HepG2 (cell line): ENCODE results near the gene GSK3A. TPM values are rescaled to one million over a fixed set of nuclear protein-coding genes. Genes with fewer than 3 reads are reported as not detected.

Source experiments
- AGO2 ChIP-seq: fragments of 200-400 bp; formaldehyde crosslinking; optimal IDR thresholded peaks from 2 replicates; pipeline ENCODE3; 2017; ENCODE audit warnings: mild to moderate bottlenecking, low read depth, low read length, moderate library complexity
- ARNT ChIP-seq: fragments of 450-650 bp; IDR thresholded peaks from 2 replicates; pipeline ENCODE4 v1.6.1; 2017
- ATRX ChIP-seq: sonication (generic); formaldehyde crosslinking; IDR thresholded peaks from 2 replicates; pipeline ENCODE4 v1.4.0; 2020; ENCODE audit warnings: missing genetic modification reagents, borderline replicate concordance
- NCOA2 ChIP-seq: sonication (generic); formaldehyde crosslinking; IDR thresholded peaks from 2 replicates; pipeline ENCODE4 v1.8.0; 2022; ENCODE audit warnings: inconsistent platforms
- NR1H2 ChIP-seq: sonication (generic); formaldehyde crosslinking; IDR thresholded peaks from 2 replicates; pipeline ENCODE4 v1.8.1; 2022; ENCODE audit warnings: low read depth, missing genetic modification reagents, borderline replicate concordance
- POLR2A ChIP-seq, 2 experiments: IDR thresholded peaks; 2 replicates each; pipeline ENCODE4 v1.6.1; 2011; ENCODE audit warnings: low read depth in 2 of 2, low read length in 2 of 2, mild to moderate bottlenecking in 1 of 2, moderate library complexity in 1 of 2; ENCODE audit not compliant: insufficient read depth in 1 of 2
- RFXANK ChIP-seq: IDR thresholded peaks from 2 replicates; pipeline ENCODE4 v1.6.1; 2016
- SP1 ChIP-seq, 2 experiments: fragments of 450-650 bp in 1 of 2; sonication (generic) in 1 of 2; formaldehyde crosslinking in 1 of 2; IDR thresholded peaks; 2 replicates each; pipeline versions ENCODE4 v1.4.0 to v1.6.1; 2016 to 2020; ENCODE audit warnings: missing genetic modification reagents in 1 of 2
- ZNF10 ChIP-seq: sonication (generic); formaldehyde crosslinking; IDR thresholded peaks from 2 replicates; pipeline ENCODE4 v1.4.0; 2020; ENCODE audit warnings: mild to moderate bottlenecking, low read depth, missing genetic modification reagents, borderline replicate concordance
- ZNF567 ChIP-seq: sonication (generic); formaldehyde crosslinking; IDR thresholded peaks from 2 replicates; pipeline ENCODE4 v1.8.1; 2023; ENCODE audit warnings: mild to moderate bottlenecking, missing genetic modification reagents, borderline replicate concordance
- ZNF577 ChIP-seq: sonication (generic); formaldehyde crosslinking; IDR thresholded peaks from 2 replicates; pipeline ENCODE4 v1.4.0; 2020; ENCODE audit warnings: mild to moderate bottlenecking, low read depth, missing genetic modification reagents, borderline replicate concordance
- ZNF605 ChIP-seq: sonication (generic); formaldehyde crosslinking; IDR thresholded peaks from 2 replicates; pipeline ENCODE4 v1.8.0; 2022; ENCODE audit warnings: mild to moderate bottlenecking, missing genetic modification reagents
- ZSCAN22 ChIP-seq: sonication (generic); formaldehyde crosslinking; IDR thresholded peaks from 2 replicates; pipeline ENCODE4 v1.4.0; 2020; ENCODE audit warnings: mild to moderate bottlenecking, missing genetic modification reagents
- polyA plus RNA-seq, 8 experiments: library from polyadenylated mRNA; depleted of rRNA in 3 of 8; stranded (reverse) in 7 of 8; unstranded in 1 of 8; fragments of >200 nt; fragmentation: Illumina TruSeq in 4 of 8; extraction: Trizol in 4 of 8; gene quantifications; 2 replicates each; pipeline versions ENCODE4 v1.2.1 to v1.2.3, GENCODE V29; 2011 to 2016; ENCODE audit warnings: low read depth in 4 of 8, missing spikeins in 1 of 8, mixed read lengths in 1 of 8; ENCODE audit not compliant: insufficient read depth in 1 of 8
- total RNA-seq, 5 experiments: library from RNA; depleted of rRNA; stranded (reverse); fragments of >200 nt; fragmentation: Illumina TruSeq; extraction: Trizol; gene quantifications; 2 replicates each; pipeline ENCODE4 v1.2.3, GENCODE V29; 2016; ENCODE audit warnings: low read depth in 1 of 5
- TF ChIP-seq, protein P1 (sequence below): sonication (generic); formaldehyde crosslinking; IDR thresholded peaks from 2 replicates; pipeline ENCODE4 v1.4.0; 2020; ENCODE audit warnings: missing genetic modification reagents
- TF ChIP-seq, protein P2 (sequence below): sonication (generic); formaldehyde crosslinking; conservative IDR thresholded peaks from 2 replicates; pipeline ENCODE4 v1.8.0; 2022; ENCODE audit warnings: low read depth, missing genetic modification reagents
- TF ChIP-seq, protein P3 (sequence below), 2 experiments: fragments of 450-650 bp in 1 of 2; sonication (generic) in 1 of 2; formaldehyde crosslinking; IDR thresholded peaks; 2 replicates each; pipeline versions ENCODE4 v1.5.0 to v1.8.0; 2020 to 2022; ENCODE audit warnings: mild to moderate bottlenecking in 1 of 2, missing genetic modification reagents in 1 of 2
- TF ChIP-seq, protein P4 (sequence below): sonication (generic); formaldehyde crosslinking; IDR thresholded peaks from 2 replicates; pipeline ENCODE4 v1.4.0; 2020; ENCODE audit warnings: mild to moderate bottlenecking, missing genetic modification reagents, borderline replicate concordance
- TF ChIP-seq, protein P5 (sequence below): sonication (generic); formaldehyde crosslinking; IDR thresholded peaks from 2 replicates; pipeline ENCODE4 v1.4.0; 2020; ENCODE audit warnings: missing genetic modification reagents, borderline replicate concordance

GSK3A gene
- total and polyA plus RNA-seq, 2 of the 13 experiments (the other 11 are each of a cell fraction or from before 2014, with no cell fraction given): 16.9 to 52.5 TPM

DNA sequence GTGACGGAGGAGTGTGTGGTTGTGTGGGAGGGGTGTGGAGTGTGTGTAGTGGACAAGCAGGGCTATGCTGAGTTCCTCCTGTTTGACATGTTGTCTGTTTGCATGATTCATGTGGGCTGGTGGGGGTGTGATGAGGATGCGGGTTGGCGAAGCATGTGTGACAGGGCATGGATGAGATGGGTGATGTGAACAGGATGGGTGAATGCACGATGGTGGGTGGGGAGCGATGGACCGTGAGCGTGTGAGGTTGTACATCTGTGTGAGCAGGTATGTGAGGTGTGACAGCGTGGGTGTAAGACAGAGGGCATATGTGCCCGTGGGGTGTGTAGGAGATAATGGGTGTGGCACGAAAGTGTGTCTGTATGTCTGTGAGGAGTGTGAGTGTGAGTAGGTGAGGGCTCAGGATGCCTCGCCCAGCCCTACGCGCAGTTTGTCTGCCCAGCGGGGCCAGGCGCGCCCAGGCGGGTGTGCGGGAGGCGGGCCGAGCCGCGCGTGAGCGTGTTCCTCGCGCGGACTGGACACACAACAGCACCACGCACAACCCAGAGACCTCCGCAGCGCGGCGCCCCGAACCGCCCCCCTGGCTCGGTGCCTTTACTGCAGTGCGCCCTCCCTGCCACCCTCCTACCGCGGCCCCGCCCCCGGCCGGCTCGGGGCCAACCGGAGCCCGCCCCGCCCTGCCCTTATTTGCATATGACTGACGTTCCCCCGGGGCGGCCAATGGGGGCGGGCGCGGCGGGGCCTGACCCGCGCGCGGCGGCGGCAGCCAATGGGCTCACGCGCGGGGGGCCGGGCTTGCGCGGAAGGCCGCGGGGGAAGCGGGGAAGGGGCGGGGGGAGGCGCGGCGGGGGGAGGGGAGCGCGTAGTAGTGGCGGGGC lies 41.0 kb upstream of the GSK3A start (continued):
- TF ChIP-seq, protein P1, sequence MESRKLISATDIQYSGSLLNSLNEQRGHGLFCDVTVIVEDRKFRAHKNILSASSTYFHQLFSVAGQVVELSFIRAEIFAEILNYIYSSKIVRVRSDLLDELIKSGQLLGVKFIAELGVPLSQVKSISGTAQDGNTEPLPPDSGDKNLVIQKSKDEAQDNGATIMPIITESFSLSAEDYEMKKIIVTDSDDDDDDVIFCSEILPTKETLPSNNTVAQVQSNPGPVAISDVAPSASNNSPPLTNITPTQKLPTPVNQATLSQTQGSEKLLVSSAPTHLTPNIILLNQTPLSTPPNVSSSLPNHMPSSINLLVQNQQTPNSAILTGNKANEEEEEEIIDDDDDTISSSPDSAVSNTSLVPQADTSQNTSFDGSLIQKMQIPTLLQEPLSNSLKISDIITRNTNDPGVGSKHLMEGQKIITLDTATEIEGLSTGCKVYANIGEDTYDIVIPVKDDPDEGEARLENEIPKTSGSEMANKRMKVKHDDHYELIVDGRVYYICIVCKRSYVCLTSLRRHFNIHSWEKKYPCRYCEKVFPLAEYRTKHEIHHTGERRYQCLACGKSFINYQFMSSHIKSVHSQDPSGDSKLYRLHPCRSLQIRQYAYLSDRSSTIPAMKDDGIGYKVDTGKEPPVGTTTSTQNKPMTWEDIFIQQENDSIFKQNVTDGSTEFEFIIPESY: no peak
- TF ChIP-seq AGO2 (peak; percentile 82), SP1 (IDR thresholded peaks at IDR 0.05) (no peak), SP1 (CRISPR knock-in tag; IDR thresholded peaks at IDR 0.05) (no peak; the same call in 1 of the 2 replicates), NR1H2 (CRISPR knock-in tag) (no peak), RFXANK (CRISPR knock-in tag) (no peak), ZSCAN22 (0 out of 2 replicates have a peak, but pooled peaks have one; percentile 34), ARNT (no peak), NCOA2 (CRISPR knock-in tag) (no peak), ZNF605 (CRISPR knock-in tag) (no peak), ATRX (CRISPR knock-in tag) (no peak), ZNF567 (CRISPR knock-in tag) (no peak), POLR2A (IDR thresholded peaks at IDR 0.05; ENCODE audit: insufficient read depth in 1 of 2, low read depth in 2 of 2, low read length in 2 of 2) (peak in 1 of 2 experiments; percentile 88; a peak in 2 of 4 replicates), ZNF10 (CRISPR knock-in tag) (no peak), ZNF577 (CRISPR knock-in tag) (no peak)
- TF ChIP-seq, protein P2, sequence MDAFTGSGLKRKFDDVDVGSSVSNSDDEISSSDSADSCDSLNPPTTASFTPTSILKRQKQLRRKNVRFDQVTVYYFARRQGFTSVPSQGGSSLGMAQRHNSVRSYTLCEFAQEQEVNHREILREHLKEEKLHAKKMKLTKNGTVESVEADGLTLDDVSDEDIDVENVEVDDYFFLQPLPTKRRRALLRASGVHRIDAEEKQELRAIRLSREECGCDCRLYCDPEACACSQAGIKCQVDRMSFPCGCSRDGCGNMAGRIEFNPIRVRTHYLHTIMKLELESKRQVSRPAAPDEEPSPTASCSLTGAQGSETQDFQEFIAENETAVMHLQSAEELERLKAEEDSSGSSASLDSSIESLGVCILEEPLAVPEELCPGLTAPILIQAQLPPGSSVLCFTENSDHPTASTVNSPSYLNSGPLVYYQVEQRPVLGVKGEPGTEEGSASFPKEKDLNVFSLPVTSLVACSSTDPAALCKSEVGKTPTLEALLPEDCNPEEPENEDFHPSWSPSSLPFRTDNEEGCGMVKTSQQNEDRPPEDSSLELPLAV (CRISPR knock-in tag): no peak
- TF ChIP-seq, protein P3, sequence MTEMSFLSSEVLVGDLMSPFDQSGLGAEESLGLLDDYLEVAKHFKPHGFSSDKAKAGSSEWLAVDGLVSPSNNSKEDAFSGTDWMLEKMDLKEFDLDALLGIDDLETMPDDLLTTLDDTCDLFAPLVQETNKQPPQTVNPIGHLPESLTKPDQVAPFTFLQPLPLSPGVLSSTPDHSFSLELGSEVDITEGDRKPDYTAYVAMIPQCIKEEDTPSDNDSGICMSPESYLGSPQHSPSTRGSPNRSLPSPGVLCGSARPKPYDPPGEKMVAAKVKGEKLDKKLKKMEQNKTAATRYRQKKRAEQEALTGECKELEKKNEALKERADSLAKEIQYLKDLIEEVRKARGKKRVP (CRISPR knock-in tag; IDR thresholded peaks at IDR 0.05): no peak
- TF ChIP-seq, protein P4, sequence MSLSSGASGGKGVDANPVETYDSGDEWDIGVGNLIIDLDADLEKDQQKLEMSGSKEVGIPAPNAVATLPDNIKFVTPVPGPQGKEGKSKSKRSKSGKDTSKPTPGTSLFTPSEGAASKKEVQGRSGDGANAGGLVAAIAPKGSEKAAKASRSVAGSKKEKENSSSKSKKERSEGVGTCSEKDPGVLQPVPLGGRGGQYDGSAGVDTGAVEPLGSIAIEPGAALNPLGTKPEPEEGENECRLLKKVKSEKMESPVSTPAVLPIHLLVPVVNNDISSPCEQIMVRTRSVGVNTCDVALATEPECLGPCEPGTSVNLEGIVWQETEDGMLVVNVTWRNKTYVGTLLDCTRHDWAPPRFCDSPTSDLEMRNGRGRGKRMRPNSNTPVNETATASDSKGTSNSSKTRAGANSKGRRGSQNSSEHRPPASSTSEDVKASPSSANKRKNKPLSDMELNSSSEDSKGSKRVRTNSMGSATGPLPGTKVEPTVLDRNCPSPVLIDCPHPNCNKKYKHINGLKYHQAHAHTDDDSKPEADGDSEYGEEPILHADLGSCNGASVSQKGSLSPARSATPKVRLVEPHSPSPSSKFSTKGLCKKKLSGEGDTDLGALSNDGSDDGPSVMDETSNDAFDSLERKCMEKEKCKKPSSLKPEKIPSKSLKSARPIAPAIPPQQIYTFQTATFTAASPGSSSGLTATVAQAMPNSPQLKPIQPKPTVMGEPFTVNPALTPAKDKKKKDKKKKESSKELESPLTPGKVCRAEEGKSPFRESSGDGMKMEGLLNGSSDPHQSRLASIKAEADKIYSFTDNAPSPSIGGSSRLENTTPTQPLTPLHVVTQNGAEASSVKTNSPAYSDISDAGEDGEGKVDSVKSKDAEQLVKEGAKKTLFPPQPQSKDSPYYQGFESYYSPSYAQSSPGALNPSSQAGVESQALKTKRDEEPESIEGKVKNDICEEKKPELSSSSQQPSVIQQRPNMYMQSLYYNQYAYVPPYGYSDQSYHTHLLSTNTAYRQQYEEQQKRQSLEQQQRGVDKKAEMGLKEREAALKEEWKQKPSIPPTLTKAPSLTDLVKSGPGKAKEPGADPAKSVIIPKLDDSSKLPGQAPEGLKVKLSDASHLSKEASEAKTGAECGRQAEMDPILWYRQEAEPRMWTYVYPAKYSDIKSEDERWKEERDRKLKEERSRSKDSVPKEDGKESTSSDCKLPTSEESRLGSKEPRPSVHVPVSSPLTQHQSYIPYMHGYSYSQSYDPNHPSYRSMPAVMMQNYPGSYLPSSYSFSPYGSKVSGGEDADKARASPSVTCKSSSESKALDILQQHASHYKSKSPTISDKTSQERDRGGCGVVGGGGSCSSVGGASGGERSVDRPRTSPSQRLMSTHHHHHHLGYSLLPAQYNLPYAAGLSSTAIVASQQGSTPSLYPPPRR: peak; percentile 59; the same call in 1 of the 2 replicates
- TF ChIP-seq, protein P5, sequence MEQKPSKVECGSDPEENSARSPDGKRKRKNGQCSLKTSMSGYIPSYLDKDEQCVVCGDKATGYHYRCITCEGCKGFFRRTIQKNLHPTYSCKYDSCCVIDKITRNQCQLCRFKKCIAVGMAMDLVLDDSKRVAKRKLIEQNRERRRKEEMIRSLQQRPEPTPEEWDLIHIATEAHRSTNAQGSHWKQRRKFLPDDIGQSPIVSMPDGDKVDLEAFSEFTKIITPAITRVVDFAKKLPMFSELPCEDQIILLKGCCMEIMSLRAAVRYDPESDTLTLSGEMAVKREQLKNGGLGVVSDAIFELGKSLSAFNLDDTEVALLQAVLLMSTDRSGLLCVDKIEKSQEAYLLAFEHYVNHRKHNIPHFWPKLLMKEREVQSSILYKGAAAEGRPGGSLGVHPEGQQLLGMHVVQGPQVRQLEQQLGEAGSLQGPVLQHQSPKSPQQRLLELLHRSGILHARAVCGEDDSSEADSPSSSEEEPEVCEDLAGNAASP (CRISPR knock-in tag): no peak
